ENCODE measurements around the gene FN3KRP. TPM values are rescaled to one million over a fixed set of nuclear protein-coding genes. Genes with fewer than 3 reads are reported as not detected.

FN3KRP gene
- total and polyA plus RNA-seq, 2 donors (not counting 1 experiment from before 2014, with no cell fraction given) = 16.8 to 44.2 TPM

DNA sequence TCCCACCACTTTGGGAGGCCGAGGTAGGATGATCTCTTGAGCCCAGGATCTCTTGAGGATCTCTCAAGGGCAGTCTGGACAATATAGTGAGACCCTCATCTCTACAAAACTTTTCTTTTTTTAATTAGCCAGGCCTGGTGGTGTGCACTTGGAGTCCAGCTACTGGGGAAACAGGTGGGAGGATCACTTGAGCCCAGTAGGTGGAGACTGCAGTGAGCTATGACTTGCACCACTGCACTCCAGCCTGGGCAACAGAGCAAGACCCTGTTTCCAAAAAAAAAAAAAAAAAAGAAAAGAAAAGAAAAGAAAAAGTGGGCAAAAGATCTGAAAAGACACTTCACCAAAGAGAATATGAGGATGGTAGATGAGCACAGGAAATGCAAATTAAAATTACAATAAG is 33.0 kb upstream of the FN3KRP start:
- intact Hi-C loops (cut with micrococcal nuclease) = no loop called here

DNA sequence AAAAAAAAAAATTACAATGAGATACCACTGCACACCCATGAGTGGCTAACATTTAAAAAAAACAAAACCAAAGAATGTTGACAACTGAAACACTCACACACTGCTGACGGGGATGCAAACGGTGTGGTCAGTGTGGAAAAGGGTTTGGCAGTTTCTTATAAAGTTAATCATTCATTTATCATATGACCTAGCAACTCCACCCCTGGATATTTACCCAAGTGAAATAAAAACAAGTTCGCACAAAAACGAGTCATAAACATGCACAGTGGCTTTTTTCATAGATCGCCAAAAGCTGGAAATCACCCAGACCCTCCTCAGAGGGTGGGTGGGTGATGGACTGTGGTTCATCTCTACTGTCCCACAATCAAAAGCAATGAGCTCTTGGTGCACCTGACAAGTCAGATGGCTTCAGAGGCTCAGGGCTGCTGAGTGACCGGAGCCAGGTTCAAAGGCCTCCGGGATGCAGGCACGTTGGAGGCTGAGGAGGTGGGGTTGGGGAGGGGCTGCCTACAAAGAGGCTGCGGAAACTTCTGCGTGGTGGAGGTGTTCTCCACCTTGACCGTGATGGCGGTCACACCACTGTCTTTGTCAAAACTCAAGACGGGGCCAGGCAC is 32.2 kb upstream of the FN3KRP start:
- Histone ChIP-seq H3K27me3 (replicated peaks in 1 of 4; ENCODE audit: control extremely low read depth in 1 of 4, control insufficient read depth in 3 of 4, insufficient read depth in 4 of 4, low read length in 3 of 4) (no peaks in the 10 kb centered on the region), H3K4me1 (ENCODE audit: control insufficient read depth in 2 of 2, insufficient read depth in 2 of 2, low read length in 2 of 2) (no peaks in the 10 kb centered on the region), H3K4me3 (ENCODE audit: control extremely low read depth in 1 of 5, extremely low read depth in 1 of 5, insufficient read depth in 1 of 5, low read depth in 2 of 5, low read length in 4 of 5) (no peak overlapping the region), H3K9ac (ENCODE audit: low read length) (no peak overlapping the region), H3K36me3 (replicated peaks in 1 of 2; ENCODE audit: control extremely low read depth in 1 of 2, control insufficient read depth in 1 of 2, extremely low read depth in 1 of 2, insufficient read depth in 2 of 2, low read length in 1 of 2) (no peaks in the 10 kb centered on the region), H2AFZ (ENCODE audit: insufficient read depth, low read depth, low read length, poor library complexity, severe bottlenecking) (no peak overlapping the region), H4K20me1 (ENCODE audit: control insufficient read depth, insufficient read depth, low read length, poor library complexity, severe bottlenecking) (no peaks in the 10 kb centered on the region), H3K27ac (ENCODE audit: low read length in 2 of 2) (no peak overlapping the region), H3K79me2 (ENCODE audit: control insufficient read depth, insufficient read depth, low read length) (no peaks in the 10 kb centered on the region), H3K9me3 (ENCODE audit: control extremely low read depth in 1 of 3, control insufficient read depth in 2 of 3, insufficient read depth in 1 of 3, low read length in 2 of 3) (peaks cover 0 to 16% (median 12%) of the 10 kb centered on the region in 3 donors), H3K4me2 (replicated peaks; ENCODE audit: low read depth, low read length, poor library complexity, severe bottlenecking) (no peak overlapping the region)
- TF ChIP-seq, protein P1, sequence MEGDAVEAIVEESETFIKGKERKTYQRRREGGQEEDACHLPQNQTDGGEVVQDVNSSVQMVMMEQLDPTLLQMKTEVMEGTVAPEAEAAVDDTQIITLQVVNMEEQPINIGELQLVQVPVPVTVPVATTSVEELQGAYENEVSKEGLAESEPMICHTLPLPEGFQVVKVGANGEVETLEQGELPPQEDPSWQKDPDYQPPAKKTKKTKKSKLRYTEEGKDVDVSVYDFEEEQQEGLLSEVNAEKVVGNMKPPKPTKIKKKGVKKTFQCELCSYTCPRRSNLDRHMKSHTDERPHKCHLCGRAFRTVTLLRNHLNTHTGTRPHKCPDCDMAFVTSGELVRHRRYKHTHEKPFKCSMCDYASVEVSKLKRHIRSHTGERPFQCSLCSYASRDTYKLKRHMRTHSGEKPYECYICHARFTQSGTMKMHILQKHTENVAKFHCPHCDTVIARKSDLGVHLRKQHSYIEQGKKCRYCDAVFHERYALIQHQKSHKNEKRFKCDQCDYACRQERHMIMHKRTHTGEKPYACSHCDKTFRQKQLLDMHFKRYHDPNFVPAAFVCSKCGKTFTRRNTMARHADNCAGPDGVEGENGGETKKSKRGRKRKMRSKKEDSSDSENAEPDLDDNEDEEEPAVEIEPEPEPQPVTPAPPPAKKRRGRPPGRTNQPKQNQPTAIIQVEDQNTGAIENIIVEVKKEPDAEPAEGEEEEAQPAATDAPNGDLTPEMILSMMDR (IDR thresholded peaks at IDR 0.05) = no peak
- TF ChIP-seq EZH2 (IDR thresholded peaks at IDR 0.05; ENCODE audit: borderline replicate concordance, insufficient read depth, low read depth, low read length, poor library complexity, severe bottlenecking) = no peak
- Mint-ChIP-seq H3K4me3 (no peak overlapping the region), H3K27me3 (no peaks in the 10 kb centered on the region), H3K4me1 (no peaks in the 10 kb centered on the region), H3K9me3 (ENCODE audit: insufficient read depth) (no peaks in the 10 kb centered on the region), H3K27ac (no peak overlapping the region)
- ChIA-PET POLR2A (no interaction called here), CTCF (no interaction called here)
- 96% methylated on average over 8 of the region's 13 CpGs for WGBS (ENCODE audit: insufficient coverage)
- ATAC-seq (ENCODE audit: low read depth) (no peak), DNase-seq (no peak)
- intact Hi-C loops (cut with micrococcal nuclease) = no loop called here

More for the DNA sequence above, 33.0 kb upstream of the FN3KRP start:
- Mint-ChIP-seq H3K9me3 (ENCODE audit: insufficient read depth) (no peaks in the 10 kb centered on the region), H3K27ac (no peak overlapping the region), H3K27me3 (no peaks in the 10 kb centered on the region), H3K4me1 (no peaks in the 10 kb centered on the region), H3K4me3 (no peak overlapping the region)
- Histone ChIP-seq H4K20me1 (ENCODE audit: control insufficient read depth, insufficient read depth, low read length, poor library complexity, severe bottlenecking) (no peaks in the 10 kb centered on the region), H3K4me1 (ENCODE audit: control insufficient read depth in 2 of 2, insufficient read depth in 2 of 2, low read length in 2 of 2) (no peaks in the 10 kb centered on the region), H3K36me3 (replicated peaks in 1 of 2; ENCODE audit: control extremely low read depth in 1 of 2, control insufficient read depth in 1 of 2, extremely low read depth in 1 of 2, insufficient read depth in 2 of 2, low read length in 1 of 2) (no peaks in the 10 kb centered on the region), H3K4me2 (replicated peaks; ENCODE audit: low read depth, low read length, poor library complexity, severe bottlenecking) (no peak overlapping the region), H3K9me3 (ENCODE audit: control extremely low read depth in 1 of 3, control insufficient read depth in 2 of 3, insufficient read depth in 1 of 3, low read length in 2 of 3) (peaks cover 0 to 16% (median 12%) of the 10 kb centered on the region in 3 donors), H2AFZ (ENCODE audit: insufficient read depth, low read depth, low read length, poor library complexity, severe bottlenecking) (no peak overlapping the region), H3K27ac (ENCODE audit: low read length in 2 of 2) (no peak overlapping the region), H3K9ac (ENCODE audit: low read length) (no peak overlapping the region), H3K4me3 (ENCODE audit: control extremely low read depth in 1 of 5, extremely low read depth in 1 of 5, insufficient read depth in 1 of 5, low read depth in 2 of 5, low read length in 4 of 5) (no peak overlapping the region), H3K27me3 (replicated peaks in 1 of 4; ENCODE audit: control extremely low read depth in 1 of 4, control insufficient read depth in 3 of 4, insufficient read depth in 4 of 4, low read length in 3 of 4) (no peaks in the 10 kb centered on the region), H3K79me2 (ENCODE audit: control insufficient read depth, insufficient read depth, low read length) (no peaks in the 10 kb centered on the region)
- DNase-seq (no peak), ATAC-seq (ENCODE audit: low read depth) (no peak)
- ChIA-PET CTCF (no interaction called here), POLR2A (no interaction called here)
- WGBS (ENCODE audit: insufficient coverage) = 83% methylated on average over 1 of the region's 1 CpG
- TF ChIP-seq, protein P1 (IDR thresholded peaks at IDR 0.05) = no peak
- TF ChIP-seq EZH2 (IDR thresholded peaks at IDR 0.05; ENCODE audit: borderline replicate concordance, insufficient read depth, low read depth, low read length, poor library complexity, severe bottlenecking) = no peak
